ENCODE data around the gene RMDN3.

RMDN3 gene

GRCh38 chr15:40773902-40774301, 18.8 kb upstream of the RMDN3 start:
- no peak for DNase-seq (ENCODE audit: extremely low read depth in 1 of 2, low read depth in 1 of 2)

- no peak for DNase-seq (ENCODE audit: extremely low read depth in 1 of 2, low read depth in 1 of 2)
Measured at GRCh38 chr15:40773496-40773895, 18.4 kb upstream of the RMDN3 start.

- no peak for DNase-seq (ENCODE audit: extremely low read depth in 1 of 2, low read depth in 1 of 2)
Measured at GRCh38 chr15:40772014-40772413, 17.0 kb upstream of the RMDN3 start.

GRCh38 chr15:40771242-40771641, 16.2 kb upstream of the RMDN3 start:
- no peak for DNase-seq (ENCODE audit: extremely low read depth in 1 of 2, low read depth in 1 of 2)

- DNase-seq (ENCODE audit: extremely low read depth in 1 of 2, low read depth in 1 of 2) = no peak
Measured at GRCh38 chr15:40770147-40770721, 15.2 kb upstream of the RMDN3 start.

GRCh38 chr15:40769274-40770146, 14.5 kb upstream of the RMDN3 start, which contains the start of gene C15orf62:
Gene C15orf62, plus strand, starts transcription at chr15:40769980. Its CDS starts 516 bp downstream, at chr15:40770496.
- DNase-seq (ENCODE audit: extremely low read depth in 1 of 2, low read depth in 1 of 2) = peak; percentile 33 to 60

GRCh38 chr15:40768521-40769273, 13.6 kb upstream of the RMDN3 start:
- no peak for DNase-seq (ENCODE audit: extremely low read depth in 1 of 2, low read depth in 1 of 2)

- no peak for DNase-seq (ENCODE audit: extremely low read depth in 1 of 2, low read depth in 1 of 2)
Measured at GRCh38 chr15:40767838-40768500, 12.9 kb upstream of the RMDN3 start.

- DNase-seq (ENCODE audit: extremely low read depth in 1 of 2, low read depth in 1 of 2) = no peak
Measured at GRCh38 chr15:40766906-40767837, 12.1 kb upstream of the RMDN3 start.

- DNase-seq (ENCODE audit: extremely low read depth in 1 of 2, low read depth in 1 of 2) = no peak
Measured at GRCh38 chr15:40766194-40766815, 11.3 kb upstream of the RMDN3 start.

GRCh38 chr15:40764629-40765103, 9.6 kb upstream of the RMDN3 start:
- DNase-seq (ENCODE audit: extremely low read depth in 1 of 2, low read depth in 1 of 2) = no peak

- no peak for DNase-seq (ENCODE audit: extremely low read depth in 1 of 2, low read depth in 1 of 2)
Measured at GRCh38 chr15:40763801-40764628, 9.0 kb upstream of the RMDN3 start, which contains the start of gene GCHFR. Gene GCHFR, plus strand, starts transcription at chr15:40764068. Its CDS starts 113 bp downstream, at chr15:40764181.

GRCh38 chr15:40762919-40763800, 8.1 kb upstream of the RMDN3 start:
- DNase-seq (ENCODE audit: extremely low read depth in 1 of 2, low read depth in 1 of 2) = no peak

- no peak for DNase-seq (ENCODE audit: extremely low read depth in 1 of 2, low read depth in 1 of 2)
Measured at GRCh38 chr15:40759961-40760360, 4.9 kb upstream of the RMDN3 start.

- DNase-seq (ENCODE audit: extremely low read depth in 1 of 2, low read depth in 1 of 2) = no peak
Measured at GRCh38 chr15:40756938-40757337, 1.9 kb upstream of the RMDN3 start.

GRCh38 chr15:40755812-40756208, 756 bp upstream of the RMDN3 start:
- DNase-seq (ENCODE audit: extremely low read depth in 1 of 2, low read depth in 1 of 2) = no peak

- no peak for DNase-seq (ENCODE audit: extremely low read depth in 1 of 2, low read depth in 1 of 2)
Measured at GRCh38 chr15:40754574-40754882, 526 bp downstream of the RMDN3 start.

GRCh38 chr15:40751745-40752144, 3.3 kb downstream of the RMDN3 start:
- DNase-seq (ENCODE audit: extremely low read depth in 1 of 2, low read depth in 1 of 2) = no peak
